Panc1 (cell line): ENCODE results near the gene REV3L. TPM values are rescaled to one million over a fixed set of nuclear protein-coding genes. Genes with fewer than 3 reads are reported as not detected.

ENCODE experiments used
- ATAC-seq: fragments of 200-7000 bp; cut with Tn5 transposase; 2 replicates; pipeline ENCODE4 v1.9.1; 2020; ENCODE audit warnings: mild to moderate bottlenecking, moderate library complexity
- BruUV-seq: library from RNA; stranded (reverse); fragments of 400-500 nt; replicated peaks from 2 replicates; lab custom pipeline; 2021; lab: Mats Ljungman, UMichigan
- CTCF ChIA-PET: fragments of 300-600 bp; sonication (Branson Sonifier 250); formaldehyde crosslinking; loops from one replicate; lab custom pipeline; 2022; ENCODE audit warnings: antibody characterized with exemption; lab: Charles Lee
- POLR2A ChIA-PET: fragments of 300-600 bp; sonication (Branson Sonifier 250); formaldehyde crosslinking; loops from one replicate; lab custom pipeline; 2022; ENCODE audit warnings: antibody characterized with exemption; lab: Charles Lee
- DNase-seq: peaks from one replicate; pipeline ENCODE4 v3.0.0-alpha.2; 2010; ENCODE audit warnings: low read depth, low spot score
- H3K27ac ChIP-seq: 2 replicates; pipeline ENCODE4 v1.5.1; 2011; ENCODE audit warnings: mild to moderate bottlenecking, low read length, inconsistent platforms
- H3K27me3 ChIP-seq: fragments of 200-500 bp; sonication (Bioruptor generic); 2 replicates; pipeline ENCODE4 v1.6.0; 2014; ENCODE audit warnings: low read length, inconsistent platforms; ENCODE audit not compliant: control insufficient read depth, insufficient read depth
- H3K36me3 ChIP-seq: fragments of 200-500 bp; sonication (Bioruptor generic); 2 replicates; pipeline ENCODE4 v1.5.1; 2014; ENCODE audit warnings: inconsistent platforms, mild to moderate bottlenecking, low read length, moderate library complexity; ENCODE audit not compliant: control insufficient read depth, insufficient read depth
- H3K4me1 ChIP-seq: 2 replicates; pipeline ENCODE4 v1.5.1; 2011; ENCODE audit warnings: inconsistent platforms, mild to moderate bottlenecking, low read length, moderate library complexity; ENCODE audit not compliant: control insufficient read depth, insufficient read depth
- H3K4me3 ChIP-seq, 2 experiments: 2 replicates each; pipeline ENCODE4 v1.5.1; 2011 to 2012; ENCODE audit warnings: low read depth in 2 of 2, low read length in 2 of 2, mild to moderate bottlenecking in 2 of 2, inconsistent platforms in 1 of 2, moderate library complexity in 1 of 2
- H3K9me3 ChIP-seq: fragments of 200-500 bp; sonication (Bioruptor generic); 2 replicates; pipeline ENCODE4 v1.5.1; 2014; ENCODE audit warnings: low read depth, mild to moderate bottlenecking, inconsistent platforms, low read length, moderate library complexity; ENCODE audit not compliant: control insufficient read depth, insufficient read depth
- CTCF ChIP-seq: fragments of 450-650 bp; IDR thresholded peaks from 2 replicates; pipeline ENCODE4 v1.5.1; 2017; ENCODE audit warnings: mild to moderate bottlenecking
- POLR2AphosphoS5 ChIP-seq: IDR thresholded peaks from 2 replicates; pipeline ENCODE4 v1.6.1; 2012; ENCODE audit warnings: mild to moderate bottlenecking, low read depth, low read length, moderate library complexity
- REST ChIP-seq, 2 experiments: IDR thresholded peaks; 2 replicates each; pipeline ENCODE4 v1.6.1; 2011 to 2012; ENCODE audit warnings: low read depth in 2 of 2, control low read depth in 1 of 2, low read length in 1 of 2, mild to moderate bottlenecking in 1 of 2, moderate library complexity in 1 of 2; ENCODE audit not compliant: insufficient read depth in 1 of 2
- SIN3A ChIP-seq: IDR thresholded peaks from 2 replicates; pipeline ENCODE4 v1.6.1; 2012; ENCODE audit warnings: low read depth, mild to moderate bottlenecking, low read length, moderate library complexity, borderline replicate concordance; ENCODE audit not compliant: insufficient read depth
- TCF7L2 ChIP-seq: IDR thresholded peaks from 2 replicates; pipeline ENCODE4 v1.6.1; 2011; ENCODE audit warnings: mild to moderate bottlenecking, low read depth, low read length, inconsistent platforms
- in situ Hi-C: cut with HindIII; loops from 2 replicates; pipeline ENCODE4 v1.10.0; 2016; ENCODE audit warnings: low sequenced_read_pairs, low pct_unique_long_range_greater_than_20kb
- intact Hi-C: fragments of 100-400 bp; cut with micrococcal nuclease; formaldehyde crosslinking; loops from one replicate; pipeline ENCODE4 v1.10.0; 2022; ENCODE audit not compliant: unreplicated experiment
- total RNA-seq: library from RNA; stranded (reverse); gene quantifications from one replicate; pipeline ENCODE4 v1.2.1, GENCODE V29; 2021; ENCODE audit not compliant: unreplicated experiment

Gene REV3L
- total RNA-seq, 1 experiment from 2014 or later = 44.8 TPM

- CTCF ChIA-PET = no interaction called here
- intact Hi-C loops = no loop called here
- Histone ChIP-seq H3K4me3 (no peak overlapping the region), H3K4me1 (peaks cover 6% of the 10 kb centered on the region), H3K36me3 (no peaks in the 10 kb centered on the region), H3K27me3 (no peaks in the 10 kb centered on the region), H3K9me3 (no peaks in the 10 kb centered on the region), H3K27ac (no peak overlapping the region)
- DNase-seq (no peak), ATAC-seq (0 out of 2 replicates have a peak, but pooled peaks have one; percentile 58)
- no TSS peak for BruUV-seq
- in situ Hi-C loops = no loop called here
- TF ChIP-seq CTCF = no peak
- POLR2A ChIA-PET = no interaction called here
Measured at GRCh38 chr6:111441678-111442243, 41.3 kb downstream of the REV3L start.

GRCh38 chr6:111439171-111439570 is 43.8 kb downstream of the REV3L start:
- ChIA-PET POLR2A (no interaction called here), CTCF (no interaction called here)
- Histone ChIP-seq H3K4me3 (no peak overlapping the region), H3K27ac (no peak overlapping the region), H3K4me1 (no peaks in the 10 kb centered on the region), H3K36me3 (no peaks in the 10 kb centered on the region), H3K27me3 (no peaks in the 10 kb centered on the region), H3K9me3 (no peaks in the 10 kb centered on the region)
- no peak for TF ChIP-seq CTCF
- TF ChIP-seq REST (IDR thresholded peaks at IDR 0.05; ENCODE audit: insufficient read depth in 1 of 2, low read depth in 2 of 2, low read length in 1 of 2) = no peak
- no peak for TF ChIP-seq SIN3A
- no peak for TF ChIP-seq POLR2AphosphoS5
- TF ChIP-seq TCF7L2 = no peak
- no TSS peak for BruUV-seq
- no peak for ATAC-seq
- no peak for DNase-seq
- intact Hi-C loops = no loop called here
- in situ Hi-C loops = no loop called here
